Measurements from ENCODE around the gene LSM5. TPM values are rescaled to one million over a fixed set of nuclear protein-coding genes. Genes with fewer than 3 reads are reported as not detected.
"Not testable (repeated sequence)": the region's sequence is repeated elsewhere in the genome, so short reads cannot be mapped to it uniquely, and the experiment has no call there.

Gene LSM5
- polyA plus RNA-seq, 5 donors: 66.2 to 110 (median 82.8) TPM

GRCh38 chr7:32511791-32512190 lies 21.6 kb upstream of the LSM5 start:
- no peak for DNase-seq

GRCh38 chr7:32507414-32507813 lies 17.2 kb upstream of the LSM5 start:
- DNase-seq: no peak

GRCh38 chr7:32506266-32507054 lies 16.3 kb upstream of the LSM5 start:
- no peak for DNase-seq

GRCh38 chr7:32502728-32503127 lies 12.5 kb upstream of the LSM5 start:
- no peak for DNase-seq

- no peak for DNase-seq
Measured at GRCh38 chr7:32501522-32501921, 11.3 kb upstream of the LSM5 start.

GRCh38 chr7:32500922-32501341 lies 10.8 kb upstream of the LSM5 start:
- DNase-seq: no peak

GRCh38 chr7:32500216-32500615 lies 10.0 kb upstream of the LSM5 start:
- DNase-seq: not testable (repeated sequence)

- DNase-seq: not testable (repeated sequence)
Measured at GRCh38 chr7:32499755-32500154, 9.6 kb upstream of the LSM5 start.

GRCh38 chr7:32496052-32496813 lies 6.1 kb upstream of the LSM5 start:
- DNase-seq: no peak

DNA sequence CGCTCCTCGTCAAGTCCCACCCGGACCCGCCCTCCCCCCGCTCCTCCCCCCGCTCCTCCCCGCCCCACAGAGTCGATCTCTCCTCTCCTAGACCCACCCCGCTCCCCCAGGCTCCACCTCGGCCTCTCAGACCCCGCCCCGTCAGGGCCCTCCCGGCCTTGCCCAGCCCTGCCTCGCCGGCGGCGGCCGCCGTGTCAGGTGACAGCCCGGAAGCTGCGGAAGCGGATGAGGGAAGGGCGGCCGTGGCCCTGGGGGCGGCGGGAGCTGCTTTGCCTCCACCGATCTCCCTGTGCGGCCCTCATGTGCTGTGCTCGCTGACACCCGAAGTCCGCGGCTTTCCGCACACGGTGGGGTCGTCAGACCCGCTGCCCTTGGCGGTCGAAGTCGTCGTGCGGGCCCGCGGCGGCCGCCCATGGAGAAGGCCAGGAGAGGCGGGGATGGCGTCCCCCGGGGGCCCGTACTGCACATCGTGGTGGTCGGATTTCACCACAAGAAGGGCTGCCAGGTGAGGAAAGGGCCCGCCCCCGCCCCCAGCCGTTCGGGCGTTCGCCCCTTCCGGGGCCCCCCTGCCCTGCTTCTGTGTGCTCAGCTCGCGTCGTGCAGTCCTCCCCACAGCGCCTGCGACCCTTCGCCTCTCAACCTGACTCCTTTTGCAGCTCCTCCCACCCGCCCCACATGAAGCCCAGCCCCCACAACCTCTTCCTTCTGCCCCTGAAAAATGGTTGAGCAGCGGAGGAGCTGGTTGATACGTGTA lies 5.3 kb upstream of the LSM5 start, which contains the start of gene AVL9:
AVL9 (plus strand) TSS at position 192 of the 754 bp plus-strand sequence; CDS start at position 413, 221 bp downstream.
- DNase-seq: peak; percentile 94 to 95

GRCh38 chr7:32494946-32495297 lies 4.7 kb upstream of the LSM5 start:
- no peak for DNase-seq

- DNase-seq: no peak
Measured at GRCh38 chr7:32489788-32490126, 423 bp downstream of the LSM5 start.

DNA sequence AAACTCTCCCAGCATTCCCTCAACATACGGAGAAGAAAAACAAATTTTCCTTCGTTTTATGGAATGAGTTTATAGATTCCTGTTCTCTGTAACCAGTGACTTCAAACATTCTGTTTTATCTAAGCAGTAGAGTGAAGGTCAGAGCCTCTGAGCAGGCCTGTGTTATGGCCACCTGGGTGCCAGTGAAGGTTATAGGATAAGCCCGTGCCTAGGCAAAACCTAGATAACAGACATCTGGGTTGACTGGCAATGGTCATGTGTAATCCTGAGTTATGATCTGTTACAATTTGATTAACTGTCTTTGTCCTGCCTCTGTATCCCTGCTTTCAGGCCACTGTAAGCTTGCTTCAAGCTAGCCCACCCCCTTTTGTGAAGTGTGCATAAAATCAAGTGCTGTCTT lies 8.3 kb downstream of the LSM5 start:
- DNase-seq: no peak

GRCh38 chr7:32481176-32481575 lies 9.0 kb downstream of the LSM5 start:
- DNase-seq: no peak

DNA sequence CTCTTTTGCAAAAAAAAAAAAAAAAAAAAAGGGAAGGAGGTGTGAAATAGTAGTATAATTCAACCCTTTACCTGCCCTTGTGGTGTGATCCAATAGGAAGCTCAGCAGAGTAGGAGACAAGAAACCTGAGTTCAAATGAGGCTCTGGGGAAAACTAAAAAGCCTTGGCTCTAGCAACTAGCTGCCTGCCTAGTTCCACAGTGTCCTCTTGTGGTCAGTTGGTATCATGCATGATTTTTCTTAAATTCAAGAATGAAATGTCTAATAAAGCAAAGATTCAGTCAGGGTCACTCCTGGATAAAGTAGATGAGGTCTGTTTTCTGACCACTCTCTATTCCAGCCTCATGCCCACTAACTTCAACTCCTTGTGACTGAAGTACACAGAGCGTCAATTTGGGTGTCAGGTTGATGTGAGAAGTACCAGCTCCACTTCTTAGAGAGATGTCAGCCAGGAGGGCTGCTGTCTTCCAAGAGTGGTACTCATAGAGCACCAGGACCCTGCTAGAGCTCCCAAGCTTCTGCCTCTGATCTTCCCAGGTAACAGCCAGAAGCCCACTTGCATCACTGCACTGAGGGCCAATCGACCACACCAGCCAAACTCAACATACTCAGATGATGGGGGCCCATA lies 10.5 kb downstream of the LSM5 start:
- peak in 1 of 2 donors; percentile 18 for DNase-seq

DNA sequence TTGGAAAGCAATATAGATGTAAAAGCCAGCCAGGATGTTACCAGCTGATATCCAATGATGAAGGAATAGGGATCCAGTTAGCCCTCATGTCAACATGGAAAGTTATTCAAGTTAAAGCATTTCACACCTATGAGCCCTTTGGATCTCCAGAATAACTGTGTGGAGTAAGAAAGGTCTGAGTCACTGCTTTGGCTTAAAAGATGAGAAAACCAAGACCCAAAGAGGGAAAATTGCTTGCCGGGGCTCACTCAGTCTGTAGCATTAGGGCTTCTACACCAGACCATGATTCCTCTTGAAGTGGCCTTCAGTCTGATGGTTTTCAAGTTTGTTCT lies 12.6 kb downstream of the LSM5 start:
- DNase-seq: no peak

- DNase-seq: no peak
Measured at GRCh38 chr7:32476816-32477648, 13.1 kb downstream of the LSM5 start.

DNA sequence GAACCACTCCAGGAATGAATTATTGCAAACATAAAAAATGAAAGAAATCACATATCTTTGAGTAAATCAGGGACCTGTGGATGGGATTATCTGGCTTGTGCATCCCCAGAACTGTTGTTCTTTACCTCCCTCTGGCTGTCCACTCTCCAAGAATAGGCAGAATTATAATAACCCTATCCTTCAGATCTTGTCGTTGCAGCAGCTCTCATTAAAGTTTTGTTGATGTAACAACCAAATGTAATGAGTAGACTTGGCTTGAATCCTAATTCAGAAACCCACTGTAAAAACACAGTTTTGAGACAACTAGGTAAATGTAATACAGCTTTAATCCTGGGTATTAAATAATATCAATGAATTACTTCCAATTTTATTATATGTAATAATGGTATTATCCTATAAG lies 16.2 kb downstream of the LSM5 start:
- DNase-seq: no peak

GRCh38 chr7:32472015-32472414 lies 18.2 kb downstream of the LSM5 start:
- DNase-seq: no peak

DNA sequence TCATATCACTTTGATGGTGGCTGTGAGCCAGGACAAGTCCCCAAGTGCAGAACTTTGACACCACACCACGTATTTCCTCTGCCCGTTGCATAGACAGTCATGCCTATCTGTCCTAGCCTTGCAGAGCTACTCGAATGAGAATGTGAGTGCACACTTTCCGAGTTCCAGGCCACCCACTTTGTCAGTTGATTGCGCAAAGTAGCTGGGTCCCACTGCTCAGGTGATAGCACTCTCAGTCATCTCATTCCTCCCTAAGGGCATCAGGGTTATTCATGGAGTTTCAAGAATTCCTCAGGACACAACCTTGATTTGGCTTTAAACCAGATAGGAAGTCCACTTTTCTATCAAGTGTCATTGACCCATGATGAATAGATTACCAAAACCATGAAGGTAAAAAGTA lies 19.3 kb downstream of the LSM5 start:
- no peak for DNase-seq

GRCh38 chr7:32470004-32470403 lies 20.2 kb downstream of the LSM5 start:
- not testable (repeated sequence) for DNase-seq

Data from right lung (tissue), 5 donors.